ENCODE data around the gene FAM20C. TPM values are rescaled to one million over a fixed set of nuclear protein-coding genes. Genes with fewer than 3 reads are reported as not detected.

FAM20C gene
- total RNA-seq, 4 donors from 2014 or later, result 41.9 to 87.5 (median 73.6) TPM

DNA sequence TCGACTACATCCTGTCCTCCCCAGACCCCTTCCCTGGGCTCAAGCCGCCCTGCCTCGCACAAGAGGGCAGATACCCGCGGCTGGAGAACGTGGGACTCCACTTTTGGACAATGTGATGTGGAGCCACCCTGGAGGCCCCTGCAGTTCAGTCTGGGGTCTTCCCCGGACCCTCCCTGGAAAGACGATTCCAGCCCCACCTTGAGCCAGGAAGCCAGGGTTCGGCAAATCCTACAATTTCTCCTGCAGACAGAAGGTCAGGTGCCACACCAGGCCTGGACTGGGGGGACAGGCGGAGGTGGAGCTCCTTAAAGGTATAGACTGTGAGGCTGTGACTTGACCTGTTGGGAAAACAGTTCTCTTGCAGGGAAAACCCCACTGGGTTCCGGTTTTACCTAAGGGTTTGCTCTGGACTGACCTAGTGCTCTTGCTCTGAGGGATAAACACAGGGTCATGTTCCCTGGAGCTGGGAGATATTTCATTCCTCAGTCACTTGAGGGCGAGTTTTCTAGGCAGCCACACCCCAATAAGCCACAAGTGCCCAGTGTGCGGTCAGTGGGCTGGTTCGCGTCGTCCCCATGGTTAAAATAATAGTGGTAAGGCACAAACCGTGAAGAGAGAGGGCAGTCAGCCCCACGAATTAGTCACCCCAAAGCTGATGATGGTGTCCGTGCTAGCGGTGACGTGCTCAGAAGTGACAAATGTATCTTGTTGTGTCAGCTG, 99.2 kb downstream of the FAM20C start:
- ATAC-seq, result no peak
- WGBS, 2 donors (ENCODE audit: low coverage in 1 of 2), result 74 to 80% methylated on average over 1 to 3 of the region's 21 CpGs
- H3K27me3 ChIP-seq, result peaks cover 88% of the 10 kb centered on the region

GRCh38 chr7:292226-292625, 99.9 kb downstream of the FAM20C start:
- no peak for ATAC-seq
- WGBS, 2 donors (ENCODE audit: low coverage in 1 of 2), result 69 to 79% methylated on average over 3 to 4 of the region's 7 CpGs
- Histone ChIP-seq H3K9me3 (no peaks in the 10 kb centered on the region), H3K4me3 (no peak overlapping the region), H3K27ac (no peak overlapping the region), H3K27me3 (peaks cover 86% of the 10 kb centered on the region), H3K4me1 (peaks cover 0 to 22% (median 4%) of the 10 kb centered on the region in 3 donors), H3K36me3 (no peaks in the 10 kb centered on the region)
- TF ChIP-seq, protein P1, sequence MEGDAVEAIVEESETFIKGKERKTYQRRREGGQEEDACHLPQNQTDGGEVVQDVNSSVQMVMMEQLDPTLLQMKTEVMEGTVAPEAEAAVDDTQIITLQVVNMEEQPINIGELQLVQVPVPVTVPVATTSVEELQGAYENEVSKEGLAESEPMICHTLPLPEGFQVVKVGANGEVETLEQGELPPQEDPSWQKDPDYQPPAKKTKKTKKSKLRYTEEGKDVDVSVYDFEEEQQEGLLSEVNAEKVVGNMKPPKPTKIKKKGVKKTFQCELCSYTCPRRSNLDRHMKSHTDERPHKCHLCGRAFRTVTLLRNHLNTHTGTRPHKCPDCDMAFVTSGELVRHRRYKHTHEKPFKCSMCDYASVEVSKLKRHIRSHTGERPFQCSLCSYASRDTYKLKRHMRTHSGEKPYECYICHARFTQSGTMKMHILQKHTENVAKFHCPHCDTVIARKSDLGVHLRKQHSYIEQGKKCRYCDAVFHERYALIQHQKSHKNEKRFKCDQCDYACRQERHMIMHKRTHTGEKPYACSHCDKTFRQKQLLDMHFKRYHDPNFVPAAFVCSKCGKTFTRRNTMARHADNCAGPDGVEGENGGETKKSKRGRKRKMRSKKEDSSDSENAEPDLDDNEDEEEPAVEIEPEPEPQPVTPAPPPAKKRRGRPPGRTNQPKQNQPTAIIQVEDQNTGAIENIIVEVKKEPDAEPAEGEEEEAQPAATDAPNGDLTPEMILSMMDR (IDR thresholded peaks at IDR 0.05), result no peak
- no peak for TF ChIP-seq EP300 (IDR thresholded peaks at IDR 0.05)
- no peak for TF ChIP-seq POLR2A (IDR thresholded peaks at IDR 0.05)
- TF ChIP-seq POLR2AphosphoS5 (IDR thresholded peaks at IDR 0.05), result no peak

More for the DNA sequence above, 99.2 kb downstream of the FAM20C start:
- Histone ChIP-seq H3K4me1 (peaks cover 0 to 22% (median 4%) of the 10 kb centered on the region in 3 donors), H3K9me3 (no peaks in the 10 kb centered on the region), H3K4me3 (no peak overlapping the region), H3K27ac (no peak overlapping the region), H3K36me3 (no peaks in the 10 kb centered on the region)
- TF ChIP-seq EP300 (IDR thresholded peaks at IDR 0.05), result no peak
- TF ChIP-seq POLR2AphosphoS5 (IDR thresholded peaks at IDR 0.05), result no peak
- TF ChIP-seq POLR2A (IDR thresholded peaks at IDR 0.05), result no peak
- TF ChIP-seq, protein P1 (IDR thresholded peaks at IDR 0.05), result no peak

DNA sequence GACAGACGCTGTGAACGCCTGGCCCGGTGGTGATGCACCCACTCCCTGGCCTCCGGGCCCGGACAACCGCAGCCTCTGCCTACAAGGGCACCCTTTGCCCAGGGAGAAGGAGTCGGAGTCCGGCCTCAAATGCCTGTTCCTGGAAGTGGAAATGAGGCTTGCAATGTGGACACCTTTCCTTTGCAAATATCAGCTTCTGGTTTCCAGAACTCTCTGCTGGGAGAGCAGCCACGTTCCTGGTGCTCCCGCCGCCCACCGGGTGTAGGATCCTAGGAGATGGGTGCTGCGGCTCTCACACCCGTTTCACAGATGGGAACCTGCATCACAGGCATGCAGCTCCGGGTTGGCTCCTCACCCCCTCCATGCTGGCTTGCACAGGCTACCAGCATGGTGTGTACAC, 100.5 kb downstream of the FAM20C start:
- no peak for TF ChIP-seq POLR2AphosphoS5 (IDR thresholded peaks at IDR 0.05)
- TF ChIP-seq POLR2A (IDR thresholded peaks at IDR 0.05), result no peak
- TF ChIP-seq EP300 (IDR thresholded peaks at IDR 0.05), result no peak
- TF ChIP-seq, protein P1 (IDR thresholded peaks at IDR 0.05), result no peak
- Histone ChIP-seq H3K4me3 (no peak overlapping the region), H3K36me3 (no peaks in the 10 kb centered on the region), H3K4me1 (peaks cover 0 to 22% (median 4%) of the 10 kb centered on the region in 3 donors), H3K27ac (no peak overlapping the region), H3K9me3 (no peaks in the 10 kb centered on the region), H3K27me3 (peaks cover 86% of the 10 kb centered on the region)
- 79 to 83% methylated on average over 1 to 6 of the region's 15 CpGs for WGBS, 2 donors (ENCODE audit: low coverage in 1 of 2)
- no peak for ATAC-seq

GRCh38 chr7:293681-294439, 101.5 kb downstream of the FAM20C start:
- WGBS, 2 donors (ENCODE audit: low coverage in 1 of 2), result 73 to 74% methylated on average over 8 to 15 of the region's 23 CpGs
- H3K27ac ChIP-seq, result no peak overlapping the region
- no peaks in the 10 kb centered on the region for H3K36me3 ChIP-seq
- H3K9me3 ChIP-seq, result no peaks in the 10 kb centered on the region
- no peak overlapping the region for H3K4me3 ChIP-seq
- TF ChIP-seq POLR2A (IDR thresholded peaks at IDR 0.05) (no peak), EP300 (IDR thresholded peaks at IDR 0.05) (no peak)
- peaks cover 0 to 22% (median 4%) of the 10 kb centered on the region in 3 donors for H3K4me1 ChIP-seq
- peaks cover 78% of the 10 kb centered on the region for H3K27me3 ChIP-seq
- no peak for ATAC-seq

- Histone ChIP-seq H3K4me3 (no peak overlapping the region), H3K27me3 (peaks cover 70% of the 10 kb centered on the region), H3K27ac (no peak overlapping the region), H3K9me3 (no peaks in the 10 kb centered on the region), H3K4me1 (peaks cover 0 to 18% (median 3%) of the 10 kb centered on the region in 3 donors), H3K36me3 (no peaks in the 10 kb centered on the region)
- TF ChIP-seq, protein P1 (IDR thresholded peaks at IDR 0.05), result no peak
- TF ChIP-seq POLR2A (IDR thresholded peaks at IDR 0.05), result no peak
- no peak for ATAC-seq
- 91% methylated on average over 13 of the region's 25 CpGs; no CpG with 5 or more reads in 1 of the 2 donors for WGBS, 2 donors (ENCODE audit: low coverage in 1 of 2)
Observed at GRCh38 chr7:294440-295154, 102.2 kb downstream of the FAM20C start.

Data from gastroesophageal sphincter (tissue), 4 donors.